GM19455 (cell line): Measurements from ENCODE around the gene EHMT1.
"Not testable (repeated sequence)": the region's sequence is repeated elsewhere in the genome, so short reads cannot be mapped to it uniquely, and the experiment has no call there.

Experiments used
- ATAC-seq: cut with Tn5 transposase; IDR thresholded peaks from one replicate; pipeline ENCODE4 v1.9.1; 2021; ENCODE audit not compliant: unreplicated experiment

EHMT1 gene

DNA sequence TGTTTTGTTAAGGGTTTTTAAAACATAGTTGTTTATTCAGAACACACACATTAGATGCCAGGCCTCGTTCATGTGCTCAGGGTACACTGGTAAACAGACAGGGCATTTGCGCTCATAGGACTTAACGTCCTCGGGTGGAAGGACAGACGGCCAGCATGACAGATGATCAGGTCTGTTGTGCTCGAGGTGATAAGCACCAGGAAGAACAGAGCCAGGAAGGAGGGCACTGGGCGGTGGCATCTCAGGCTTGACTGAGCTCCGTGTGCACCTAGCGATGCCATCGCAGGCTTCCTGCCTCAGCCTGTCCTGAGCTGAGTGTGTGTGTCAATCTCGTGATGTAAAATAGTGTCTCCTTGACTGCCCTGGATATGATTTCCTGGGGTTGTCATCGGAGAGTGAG lies 96.5 kb downstream of the EHMT1 start:
- ATAC-seq: no peak

GRCh38 chr9:137715866-137716693 lies 97.3 kb downstream of the EHMT1 start:
- ATAC-seq: not testable (repeated sequence)

- no peak for ATAC-seq
Measured at GRCh38 chr9:137716694-137717287, 98.0 kb downstream of the EHMT1 start.

DNA sequence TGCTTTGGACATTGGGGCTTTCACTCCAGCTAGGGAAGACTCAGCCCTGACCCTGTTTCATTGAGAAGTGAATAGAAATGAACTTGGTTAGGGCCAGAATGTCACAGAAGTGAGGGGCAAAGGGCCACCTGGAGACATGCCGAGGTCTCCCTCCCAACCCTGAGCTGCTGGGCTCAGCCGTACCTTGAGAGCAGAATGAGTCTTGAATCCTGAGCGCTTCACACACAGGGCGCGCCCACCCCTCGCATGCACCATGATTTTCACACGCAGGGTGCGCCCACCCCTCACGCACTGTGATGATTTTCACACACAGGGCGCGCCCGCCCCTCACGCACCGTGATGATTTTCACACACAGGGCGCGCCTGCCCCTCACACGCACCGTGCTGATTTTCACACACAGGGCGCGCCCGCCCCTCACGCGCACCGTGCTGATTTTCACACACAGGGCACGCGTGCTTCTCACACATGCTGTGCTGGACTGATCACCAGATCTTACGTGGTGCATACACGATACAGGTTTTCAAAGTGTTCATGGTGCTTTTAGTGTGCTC lies 99.0 kb downstream of the EHMT1 start:
- ATAC-seq: no peak

- ATAC-seq: no peak
Measured at GRCh38 chr9:137719194-137719593, 100.4 kb downstream of the EHMT1 start.

DNA sequence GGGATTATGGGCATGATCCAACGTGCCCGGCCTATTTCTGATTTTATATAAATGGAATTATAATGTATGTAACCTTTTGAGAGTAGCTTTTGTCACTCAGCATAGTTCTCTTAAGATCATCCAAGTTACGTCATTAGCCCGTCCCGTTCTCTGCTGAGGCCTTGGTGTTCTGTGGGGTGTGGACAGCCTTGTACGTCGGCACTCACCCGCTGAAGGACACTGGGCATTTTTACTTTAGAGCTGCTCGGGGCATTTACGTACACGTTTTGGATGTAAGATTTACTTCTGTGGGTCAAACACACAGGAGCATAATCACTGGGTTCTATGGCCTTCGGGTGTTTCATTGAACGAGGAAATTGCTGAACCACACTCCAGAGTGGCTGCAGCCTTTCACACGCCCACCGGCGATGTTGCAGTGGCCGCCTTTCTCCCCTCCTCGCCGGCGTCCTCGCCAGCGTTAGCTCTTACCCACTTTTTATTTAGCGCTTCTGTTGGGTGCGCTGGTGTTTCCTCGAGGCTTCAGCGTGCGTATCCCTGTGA lies 101.8 kb downstream of the EHMT1 start:
- ATAC-seq: no peak

- no peak for ATAC-seq
Measured at GRCh38 chr9:137721479-137721878, 102.7 kb downstream of the EHMT1 start.

DNA sequence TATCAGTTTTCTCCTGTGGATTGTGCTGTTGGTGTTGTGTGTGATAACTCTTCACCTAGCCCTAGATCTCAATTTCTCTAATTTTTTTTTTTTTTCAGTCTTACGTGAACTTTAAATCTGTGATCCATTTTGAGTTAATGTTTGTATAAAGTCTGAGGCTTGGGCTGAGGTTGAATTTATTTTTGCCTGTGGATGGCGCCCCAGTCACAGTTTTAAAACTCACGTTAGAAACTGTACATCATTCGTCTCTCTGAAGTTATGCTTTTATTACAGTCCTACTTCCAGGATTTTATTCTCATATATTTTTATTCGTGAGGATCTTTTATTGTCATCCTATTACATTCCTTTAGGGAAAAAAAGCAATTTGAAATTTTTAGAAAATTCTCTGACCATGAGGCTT lies 103.1 kb downstream of the EHMT1 start:
- ATAC-seq: no peak

DNA sequence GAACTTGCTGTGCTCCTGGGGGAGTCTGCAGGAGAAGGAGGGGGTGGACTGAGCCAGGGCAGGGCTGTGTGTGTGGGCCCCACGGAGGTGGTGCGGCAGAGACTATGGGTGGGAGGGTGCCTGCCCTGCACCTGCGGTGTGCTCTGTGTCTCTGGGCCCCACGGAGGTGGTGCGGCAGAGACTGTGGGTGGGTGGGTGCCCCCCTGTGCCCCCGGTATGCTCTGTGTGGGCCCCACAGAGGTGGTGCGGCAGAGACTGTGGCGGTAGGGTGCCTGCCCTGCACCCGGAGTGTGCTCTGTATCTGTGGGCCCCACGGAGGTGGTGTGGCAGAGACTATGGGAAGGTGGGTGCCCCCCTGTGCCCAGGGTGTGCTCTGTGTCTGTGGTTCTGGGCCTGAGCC lies 103.7 kb downstream of the EHMT1 start:
- no peak for ATAC-seq

DNA sequence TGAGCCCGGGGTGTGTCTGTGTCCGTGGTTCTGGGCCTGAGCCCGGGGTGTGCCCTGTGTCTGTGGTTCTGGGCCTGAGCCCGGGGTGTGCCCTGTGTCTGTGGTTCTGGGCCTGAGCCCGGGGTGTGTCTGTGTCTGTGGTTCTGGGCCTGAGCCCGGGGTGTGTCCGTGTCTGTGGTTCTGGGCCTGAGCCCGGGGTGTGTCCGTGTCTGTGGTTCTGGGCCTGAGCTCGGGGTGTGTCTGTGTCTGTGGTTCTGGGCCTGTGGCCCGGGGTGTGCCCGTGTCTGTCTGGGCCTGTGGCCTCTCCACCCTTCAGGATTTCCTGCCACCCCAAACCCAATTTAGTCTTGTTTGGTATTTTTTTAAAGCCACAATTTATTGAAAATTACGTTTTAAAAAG lies 104.6 kb downstream of the EHMT1 start:
- ATAC-seq: not testable (repeated sequence)

DNA sequence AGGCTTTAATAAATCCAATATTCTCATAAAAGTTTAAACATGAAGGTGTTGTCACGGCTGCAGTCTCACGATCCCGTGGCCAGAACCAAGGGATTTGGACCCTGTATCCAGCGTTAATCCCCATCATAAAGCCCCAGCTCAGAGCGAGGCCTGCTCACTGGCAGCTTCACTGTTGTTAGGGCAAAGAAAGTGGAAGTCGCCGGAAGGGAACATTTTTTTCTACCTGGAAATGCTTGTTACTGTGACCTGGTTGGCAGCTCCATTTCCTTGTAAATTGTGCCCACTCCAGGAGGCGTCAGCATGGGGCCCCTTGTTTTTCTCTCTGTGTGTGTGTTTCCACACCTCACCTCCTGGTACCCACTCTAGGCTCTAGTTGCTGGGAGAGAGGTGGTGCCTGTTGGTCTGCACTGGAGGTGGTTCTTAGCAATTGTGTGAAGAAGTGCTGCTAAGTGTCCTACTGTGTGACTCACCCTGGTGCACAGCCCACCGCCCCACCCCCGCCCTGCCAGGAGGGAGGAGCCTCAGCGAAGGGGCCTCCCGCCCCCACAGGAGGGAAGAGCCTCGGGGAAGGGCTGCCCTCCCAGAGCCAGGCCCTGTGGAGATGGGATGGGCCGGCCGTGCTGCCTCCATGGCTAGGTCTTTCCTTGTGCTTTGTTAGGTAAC lies 105.1 kb downstream of the EHMT1 start:
- no peak for ATAC-seq

DNA sequence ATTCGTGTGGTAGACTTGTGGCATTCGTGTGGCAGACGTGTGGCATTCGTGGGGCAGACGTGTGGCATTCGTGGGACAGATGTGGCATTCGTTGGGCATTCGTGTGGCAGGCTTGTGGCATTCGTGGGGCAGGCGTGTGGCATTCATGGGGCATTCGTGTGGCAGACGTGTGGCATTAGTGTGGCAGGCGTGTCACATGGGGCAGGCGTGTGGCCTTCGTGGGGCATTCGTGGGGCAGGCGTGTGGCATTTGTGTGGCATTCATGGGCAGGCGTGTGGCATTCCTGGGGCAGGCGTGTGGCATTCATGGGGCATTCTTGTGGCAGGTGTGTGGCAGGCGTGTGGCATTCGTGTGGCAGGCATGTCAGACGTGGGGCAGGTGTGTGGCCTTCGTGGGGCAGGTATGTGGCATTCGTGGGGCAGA lies 106.0 kb downstream of the EHMT1 start:
- ATAC-seq: no peak

DNA sequence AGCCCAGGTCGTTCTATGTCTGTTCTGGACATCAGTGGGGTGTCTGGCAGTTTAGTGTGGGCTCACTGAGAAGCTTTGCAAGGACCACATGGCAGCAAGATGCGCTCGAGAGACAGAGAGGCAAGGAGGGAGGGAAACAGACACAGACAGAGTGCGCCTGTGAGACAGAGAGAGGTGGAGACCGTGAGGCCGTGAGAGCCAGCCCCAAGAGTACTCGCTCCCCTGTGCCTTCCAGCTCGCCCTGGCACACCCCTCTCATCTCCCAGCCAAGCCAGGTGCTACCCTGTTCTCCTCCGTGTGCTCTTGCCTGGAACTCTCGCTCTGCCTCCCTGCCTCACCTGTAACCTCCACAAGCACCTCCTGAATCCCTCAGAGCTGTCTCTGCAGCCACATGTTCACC lies 106.8 kb downstream of the EHMT1 start:
- ATAC-seq: no peak

GRCh38 chr9:137726336-137726735 lies 107.5 kb downstream of the EHMT1 start:
- not testable (repeated sequence) for ATAC-seq

DNA sequence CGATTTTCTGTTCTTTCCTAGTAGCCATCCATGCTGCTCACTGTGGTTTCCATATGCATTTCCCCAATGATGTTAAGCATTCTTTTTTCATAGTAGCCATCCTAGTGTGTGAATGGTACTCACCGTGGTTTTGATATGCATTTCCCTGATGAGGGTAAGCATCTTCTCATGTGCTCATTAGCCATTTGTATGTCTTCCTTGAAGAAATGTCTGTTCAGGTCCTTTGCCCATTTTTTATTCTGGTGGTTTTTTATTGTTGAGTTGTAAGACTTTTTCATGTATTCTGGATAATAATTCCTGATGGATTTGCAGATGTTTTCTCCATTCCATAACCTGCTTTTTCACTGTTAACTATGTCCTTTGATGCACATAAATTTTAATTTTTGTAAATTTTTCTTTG lies 108.0 kb downstream of the EHMT1 start:
- no peak for ATAC-seq

DNA sequence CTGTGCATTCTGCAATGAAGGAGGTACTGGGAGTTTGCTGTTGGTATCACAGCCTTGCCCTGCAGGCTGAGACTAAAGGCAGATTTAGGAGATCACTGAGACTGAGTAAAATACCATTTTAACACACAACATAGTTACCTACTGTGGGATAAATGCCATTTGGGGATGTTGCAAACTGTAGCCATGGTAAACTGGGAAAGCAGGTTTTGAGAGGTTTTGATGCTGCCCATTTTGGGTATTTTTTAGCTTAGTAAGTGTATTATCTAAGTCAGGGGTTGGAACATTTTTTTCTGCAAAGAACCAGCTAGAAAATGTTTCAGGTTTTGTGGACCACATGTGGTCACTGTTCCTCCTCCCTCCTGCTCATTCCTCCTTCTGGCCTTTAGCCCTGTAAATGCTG lies 108.9 kb downstream of the EHMT1 start:
- no peak for ATAC-seq

DNA sequence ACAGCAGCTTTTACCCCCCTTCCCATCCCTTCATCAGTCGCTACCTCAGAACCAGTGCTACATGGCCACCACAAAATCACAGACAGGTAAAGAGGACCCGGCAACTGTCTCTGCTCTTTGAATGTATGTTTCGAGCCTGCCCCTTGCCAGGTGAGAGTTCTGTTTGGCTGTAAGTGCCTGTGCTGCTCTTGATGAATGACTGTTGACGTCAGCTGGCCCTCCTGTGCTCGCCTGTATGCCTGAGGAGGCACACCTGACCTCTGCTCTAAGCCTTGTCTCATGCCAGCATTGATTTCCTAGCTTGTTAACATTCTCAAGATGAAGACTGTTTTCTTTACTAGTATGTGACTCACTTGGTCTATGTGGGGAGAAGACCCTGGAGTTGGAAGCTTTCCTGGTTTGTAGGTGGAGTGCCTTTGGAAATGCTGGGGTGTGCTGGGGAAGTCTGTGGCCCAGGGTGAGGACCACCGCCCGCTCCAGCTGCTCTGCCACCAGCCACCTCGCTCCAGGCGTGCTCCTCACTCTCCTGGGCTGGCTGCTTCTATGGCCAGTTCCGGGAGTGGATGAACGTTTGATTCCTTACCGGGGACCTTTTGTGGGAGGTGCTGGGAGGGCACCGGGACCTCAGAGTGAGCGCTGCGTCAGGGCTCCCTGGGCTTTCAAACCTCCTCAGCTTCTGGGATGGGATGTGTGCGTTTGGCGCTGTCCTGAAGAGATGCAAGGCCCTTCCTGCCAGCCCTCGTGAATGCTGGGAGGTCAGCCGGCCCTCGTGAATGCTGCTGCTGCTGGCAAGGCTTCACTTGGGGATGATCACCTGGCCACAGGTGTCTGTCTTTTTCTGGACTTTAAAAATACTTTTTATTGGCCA lies 109.9 kb downstream of the EHMT1 start:
- ATAC-seq: no peak

DNA sequence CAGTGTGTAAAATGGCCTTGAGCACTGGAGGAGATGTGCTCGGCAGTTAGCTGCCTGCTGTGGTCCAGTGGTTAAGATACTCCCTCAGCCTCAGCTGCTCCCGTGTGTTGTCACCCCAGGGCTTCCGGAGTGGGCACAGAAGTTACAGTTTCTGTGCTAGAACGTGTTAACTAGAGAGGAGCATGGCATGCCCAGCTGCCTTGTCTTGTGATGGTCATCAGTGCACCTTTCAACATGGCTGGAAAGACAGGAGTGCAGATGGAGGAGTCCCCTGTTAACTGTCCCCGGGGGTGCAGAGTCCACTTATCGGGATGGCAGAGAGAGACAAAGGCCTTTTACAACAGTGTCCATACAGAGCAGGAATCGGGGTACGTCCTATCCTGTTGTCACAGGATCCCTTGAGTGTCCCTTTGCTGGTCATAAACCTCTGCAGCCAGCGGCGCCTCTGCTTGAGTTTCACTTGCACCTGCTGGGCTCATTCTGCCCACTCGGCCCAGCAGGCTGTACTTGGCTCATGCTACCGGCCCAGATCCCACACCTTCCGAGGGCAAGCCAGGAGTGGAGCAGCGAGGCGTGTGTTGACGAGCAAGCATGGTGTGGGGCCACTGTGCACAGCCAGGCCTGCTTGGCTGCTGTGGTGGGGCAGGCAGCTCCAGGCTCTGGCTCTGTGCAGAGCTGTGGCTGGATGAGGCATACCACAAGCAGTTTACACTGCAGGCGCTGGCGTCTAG lies 112.6 kb downstream of the EHMT1 start:
- ATAC-seq: no peak

DNA sequence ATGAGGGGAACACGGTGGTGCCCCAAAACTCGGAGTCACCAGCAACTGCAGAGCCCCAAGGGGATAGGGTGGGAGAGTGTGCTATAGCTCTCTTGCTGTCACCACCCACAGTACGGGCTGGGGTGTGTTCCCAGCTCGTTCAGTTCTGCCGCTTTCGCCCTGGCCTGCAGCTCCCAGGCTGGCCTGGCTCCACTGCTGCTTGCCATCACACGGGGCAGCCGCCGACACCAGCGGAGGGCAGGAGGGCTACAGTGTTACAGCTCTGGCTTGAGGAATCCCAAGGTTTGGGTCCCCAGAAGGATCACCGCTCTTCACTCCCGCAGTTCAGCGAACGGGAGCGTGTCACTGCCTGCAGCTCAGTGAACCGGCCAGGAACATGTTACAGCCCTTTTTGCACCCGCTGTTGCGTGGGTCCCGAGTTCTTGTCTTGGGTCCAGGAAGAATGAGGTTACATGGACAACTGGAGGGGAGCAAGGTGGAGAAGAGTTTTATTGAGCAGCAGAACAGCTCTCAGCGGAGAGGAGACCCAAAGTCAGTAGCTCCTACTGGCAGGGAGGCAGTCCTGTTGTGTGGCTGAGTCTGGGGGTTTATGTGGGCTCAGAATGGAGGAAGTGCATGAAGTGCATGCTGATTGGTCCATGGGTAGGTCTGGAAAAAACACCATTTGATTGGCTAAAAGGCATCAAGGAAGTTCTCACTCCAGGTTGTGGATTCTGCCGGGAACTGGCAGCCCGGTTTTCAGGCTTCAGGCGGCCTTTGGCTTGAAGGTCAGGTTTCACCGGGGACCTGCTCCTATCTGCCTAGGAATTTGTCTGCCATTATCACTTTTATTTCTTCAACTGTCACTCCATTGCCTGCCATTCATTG lies 113.4 kb downstream of the EHMT1 start:
- no peak for ATAC-seq
